SU-DHL-6 (cell line): ENCODE measurements around the gene DUS3L.

ENCODE experiments used
- H2AFZ ChIP-seq: fragments of 200-600 bp; sonication (generic); 2 replicates; pipeline ENCODE4 v1.6.1; 2014; ENCODE audit warnings: low read depth, mild to moderate bottlenecking, moderate library complexity, mixed read lengths, antibody characterized with exemption, low read length; ENCODE audit not compliant: severe bottlenecking
- H3F3A ChIP-seq: fragments of 200-600 bp; shearing (Covaris generic); 2 replicates; pipeline ENCODE4 v1.6.0; 2016; ENCODE audit warnings: antibody characterized with exemption, mild to moderate bottlenecking; ENCODE audit not compliant: insufficient read depth
- H3K27ac ChIP-seq: fragments of 200-600 bp; sonication (generic); 2 replicates; pipeline ENCODE4 v1.5.1; 2016; ENCODE audit warnings: low read depth, mild to moderate bottlenecking, low read length, moderate library complexity, mixed read lengths
- H3K27me3 ChIP-seq: fragments of 200-600 bp; sonication (generic), shearing (Covaris generic); 2 replicates; pipeline ENCODE4 v1.6.0; 2014; ENCODE audit warnings: mild to moderate bottlenecking, low read length
- H3K36me3 ChIP-seq: fragments of 200-600 bp; sonication (generic); 2 replicates; pipeline ENCODE4 v1.6.1; 2014; ENCODE audit warnings: mild to moderate bottlenecking, low read length, mixed read lengths
- H3K4me2 ChIP-seq: fragments of 300-600, 200-600 bp; shearing (Covaris generic), sonication (generic); 2 replicates; pipeline ENCODE4 v1.6.0; 2014; ENCODE audit warnings: low read length, low read depth, mild to moderate bottlenecking; ENCODE audit not compliant: poor library complexity, severe bottlenecking
- H3K4me3 ChIP-seq: fragments of 200-600 bp; sonication (generic); 2 replicates; pipeline ENCODE4 v1.5.1; 2014; ENCODE audit warnings: antibody characterized with exemption, low read length, mild to moderate bottlenecking, mixed read lengths; ENCODE audit not compliant: insufficient read depth, poor library complexity, severe bottlenecking
- H3K79me2 ChIP-seq: fragments of 200-600 bp; sonication (generic); 2 replicates; pipeline ENCODE4 v1.6.1; 2014; ENCODE audit warnings: mild to moderate bottlenecking, low read length, moderate library complexity; ENCODE audit not compliant: insufficient read depth
- H3K9ac ChIP-seq: fragments of 200-600 bp; sonication (generic); 2 replicates; pipeline ENCODE4 v1.7.0; 2014; ENCODE audit warnings: mild to moderate bottlenecking, low read length
- H3K9me2 ChIP-seq: fragments of 200-600 bp; sonication (generic); replicated peaks from 2 replicates; pipeline ENCODE4 v1.6.1; 2014; ENCODE audit warnings: low read length; ENCODE audit not compliant: insufficient read depth
- H3K9me3 ChIP-seq: fragments of 200-600 bp; sonication (generic); 2 replicates; pipeline ENCODE4 v1.6.1; 2014; ENCODE audit warnings: low read length, mixed read lengths; ENCODE audit not compliant: insufficient read depth
- H4K20me1 ChIP-seq: fragments of 200-600 bp; sonication (generic); 2 replicates; pipeline ENCODE4 v1.6.1; 2014; ENCODE audit warnings: low read depth, mild to moderate bottlenecking, antibody characterized with exemption, low read length, moderate library complexity, mixed read lengths
- EZH2phosphoT487 ChIP-seq: fragments of 200-600 bp; sonication (generic), shearing (Covaris generic); conservative IDR thresholded peaks from 2 replicates; pipeline ENCODE4 v1.6.1; 2018; ENCODE audit warnings: mild to moderate bottlenecking, antibody characterized with exemption, low read length, moderate library complexity, mixed read lengths
- TF ChIP-seq, protein P1 (sequence below): fragments of 200-600 bp; sonication (generic); IDR thresholded peaks from one replicate; pipeline ENCODE4 v1.5.1; 2017; ENCODE audit warnings: antibody characterized with exemption, mild to moderate bottlenecking, low read length, moderate library complexity; ENCODE audit not compliant: insufficient read depth, poor library complexity, severe bottlenecking

The DUS3L gene

DNA sequence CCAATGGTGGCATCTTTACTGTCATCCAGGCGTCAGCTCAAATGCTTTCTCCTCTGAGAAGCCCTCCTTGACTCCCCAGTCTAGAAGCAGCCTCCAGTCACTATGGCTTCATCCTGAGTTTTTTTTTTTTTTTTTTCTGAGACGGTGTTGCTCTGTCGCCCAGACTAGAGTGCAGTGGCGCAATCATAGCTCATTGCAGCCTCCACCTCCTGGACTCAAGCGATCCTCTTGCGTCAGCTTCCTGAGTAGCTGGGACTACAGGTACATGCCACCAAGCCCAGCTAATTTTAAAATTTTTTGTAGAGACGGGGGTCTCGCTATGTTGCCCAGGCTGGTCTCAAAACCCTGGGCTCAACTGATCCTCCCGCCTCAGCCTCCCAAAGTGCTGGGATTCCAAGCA lies 18.1 kb upstream of the DUS3L start:
- Histone ChIP-seq H4K20me1 (no peaks in the 10 kb centered on the region), H3K9me2 (no peaks in the 10 kb centered on the region), H3K4me3 (no peak overlapping the region), H3K9me3 (no peaks in the 10 kb centered on the region), H3K79me2 (no peaks in the 10 kb centered on the region), H3K9ac (no peak overlapping the region), H3K36me3 (no peaks in the 10 kb centered on the region), H3K27ac (no peak overlapping the region), H2AFZ (no peak overlapping the region), H3F3A (no peaks in the 10 kb centered on the region), H3K27me3 (no peaks in the 10 kb centered on the region), H3K4me2 (no peak overlapping the region)
- TF ChIP-seq, protein P1, sequence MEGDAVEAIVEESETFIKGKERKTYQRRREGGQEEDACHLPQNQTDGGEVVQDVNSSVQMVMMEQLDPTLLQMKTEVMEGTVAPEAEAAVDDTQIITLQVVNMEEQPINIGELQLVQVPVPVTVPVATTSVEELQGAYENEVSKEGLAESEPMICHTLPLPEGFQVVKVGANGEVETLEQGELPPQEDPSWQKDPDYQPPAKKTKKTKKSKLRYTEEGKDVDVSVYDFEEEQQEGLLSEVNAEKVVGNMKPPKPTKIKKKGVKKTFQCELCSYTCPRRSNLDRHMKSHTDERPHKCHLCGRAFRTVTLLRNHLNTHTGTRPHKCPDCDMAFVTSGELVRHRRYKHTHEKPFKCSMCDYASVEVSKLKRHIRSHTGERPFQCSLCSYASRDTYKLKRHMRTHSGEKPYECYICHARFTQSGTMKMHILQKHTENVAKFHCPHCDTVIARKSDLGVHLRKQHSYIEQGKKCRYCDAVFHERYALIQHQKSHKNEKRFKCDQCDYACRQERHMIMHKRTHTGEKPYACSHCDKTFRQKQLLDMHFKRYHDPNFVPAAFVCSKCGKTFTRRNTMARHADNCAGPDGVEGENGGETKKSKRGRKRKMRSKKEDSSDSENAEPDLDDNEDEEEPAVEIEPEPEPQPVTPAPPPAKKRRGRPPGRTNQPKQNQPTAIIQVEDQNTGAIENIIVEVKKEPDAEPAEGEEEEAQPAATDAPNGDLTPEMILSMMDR, result no peak
- no peak for TF ChIP-seq EZH2phosphoT487

DNA sequence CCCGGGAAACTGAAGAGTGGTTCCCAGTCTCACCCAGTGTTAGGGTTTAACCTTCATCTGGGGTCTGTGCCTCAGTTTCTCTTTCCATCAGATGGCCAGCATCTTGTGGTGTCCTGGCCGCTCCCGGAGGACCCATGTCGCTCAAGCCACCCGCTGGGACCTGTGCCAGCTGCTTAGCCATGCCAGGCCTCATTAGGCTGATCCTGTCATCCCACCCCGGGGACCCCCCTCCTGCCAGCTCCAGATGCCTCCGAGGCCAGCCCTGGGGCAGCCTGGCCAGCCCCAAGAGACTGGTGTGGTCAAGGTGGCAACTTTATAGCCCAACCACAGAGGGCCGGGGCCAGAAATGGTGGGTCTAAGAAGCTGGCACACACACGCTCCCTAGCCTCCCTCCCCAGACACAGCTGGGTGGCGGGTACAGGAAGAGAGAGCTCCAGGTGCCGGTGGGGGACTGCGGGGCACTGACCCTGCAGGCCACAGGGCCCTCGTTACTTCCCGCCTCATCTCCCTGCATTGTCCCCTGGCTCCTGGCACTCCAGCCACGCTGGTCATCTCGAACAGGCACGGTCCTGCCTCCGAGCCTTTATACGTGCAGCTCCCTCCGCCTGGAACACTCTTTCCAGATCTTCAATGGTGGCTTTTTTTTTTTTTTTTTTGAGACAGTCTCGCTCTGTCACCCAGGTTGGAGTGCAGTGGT lies 17.3 kb upstream of the DUS3L start:
- H3K4me2 ChIP-seq, result no peak overlapping the region

DNA sequence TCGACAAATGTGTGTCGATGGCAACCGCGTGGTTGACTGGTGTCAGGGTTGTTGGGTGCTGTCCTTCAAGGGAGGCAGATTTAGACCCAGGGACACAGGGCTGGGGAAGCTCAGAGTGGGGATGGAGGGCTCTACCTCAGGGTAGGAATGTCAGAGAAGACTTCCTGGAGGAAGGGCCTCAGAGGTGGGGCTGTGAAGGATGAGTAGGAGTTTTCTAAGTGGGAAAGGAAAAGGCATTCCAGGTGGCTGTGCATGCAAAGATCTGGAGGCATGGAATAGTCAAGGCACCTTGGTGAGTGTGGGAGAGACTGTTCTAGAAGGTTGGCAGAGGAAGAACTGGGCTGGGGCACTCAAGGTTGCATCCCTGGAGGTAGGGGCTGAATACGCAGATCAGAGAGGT lies 15.9 kb upstream of the DUS3L start:
- Histone ChIP-seq H3K27ac (no peak overlapping the region), H3K9me3 (no peaks in the 10 kb centered on the region), H3K4me2 (no peak overlapping the region), H3K79me2 (no peaks in the 10 kb centered on the region), H4K20me1 (no peaks in the 10 kb centered on the region), H3K9me2 (no peaks in the 10 kb centered on the region), H3K27me3 (no peaks in the 10 kb centered on the region), H2AFZ (no peak overlapping the region), H3K9ac (no peak overlapping the region), H3K36me3 (no peaks in the 10 kb centered on the region), H3F3A (no peaks in the 10 kb centered on the region), H3K4me3 (no peak overlapping the region)
- TF ChIP-seq, protein P1, result no peak
- no peak for TF ChIP-seq EZH2phosphoT487

More for the DNA sequence above, 17.3 kb upstream of the DUS3L start:
- no peaks in the 10 kb centered on the region for H3K36me3 ChIP-seq
- H3F3A ChIP-seq, result no peaks in the 10 kb centered on the region
- no peaks in the 10 kb centered on the region for H4K20me1 ChIP-seq
- H3K27me3 ChIP-seq, result no peaks in the 10 kb centered on the region
- no peak overlapping the region for H3K9ac ChIP-seq
- TF ChIP-seq, protein P1, result no peak
- no peak for TF ChIP-seq EZH2phosphoT487
- no peaks in the 10 kb centered on the region for H3K9me2 ChIP-seq
- H3K79me2 ChIP-seq, result no peaks in the 10 kb centered on the region
- H3K4me3 ChIP-seq, result no peak overlapping the region
- no peaks in the 10 kb centered on the region for H3K9me3 ChIP-seq
- no peak overlapping the region for H2AFZ ChIP-seq
- no peak overlapping the region for H3K27ac ChIP-seq
